ENCODE data around the gene SMG6.

DNA sequence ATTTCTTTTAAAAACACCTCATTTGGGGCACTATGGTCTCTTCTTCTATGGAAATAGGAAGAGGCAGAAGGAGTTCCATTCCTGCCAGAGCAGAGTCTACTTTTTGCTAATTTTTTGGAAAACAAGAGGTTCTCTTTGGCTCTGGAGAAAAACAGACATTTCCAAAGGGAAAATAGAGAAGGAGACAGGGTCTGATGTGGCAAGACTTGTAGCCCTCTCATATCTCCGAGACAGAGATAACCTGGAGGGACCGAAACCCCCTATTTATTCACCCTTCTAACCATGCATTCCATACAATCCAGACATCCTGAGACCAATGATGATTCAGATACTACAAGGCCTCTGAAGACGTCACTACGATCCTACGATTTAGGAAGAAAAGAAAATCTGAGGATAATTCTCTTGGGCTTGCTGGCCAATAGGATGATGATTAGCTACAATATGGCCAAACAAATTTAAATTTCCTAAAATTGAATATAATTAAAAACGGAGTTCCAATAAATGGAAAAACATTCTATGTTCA is 178.5 kb downstream of the SMG6 start:
- TF ChIP-seq EZH2phosphoT487 (IDR thresholded peaks at IDR 0.05; ENCODE audit: low read depth), result no peak
- no peak for TF ChIP-seq CTCF (IDR thresholded peaks at IDR 0.05; ENCODE audit: low read depth, low read length)
